Fibroblast of lung (primary cell): ENCODE measurements around the gene LRMDA. TPM values are rescaled to one million over a fixed set of nuclear protein-coding genes. Genes with fewer than 3 reads are reported as not detected.

ENCODE experiments used
- DNase-seq, 2 donors: peaks; one replicate each; pipeline versions ENCODE4 v3.0.0 to v3.0.0-alpha.2; 2010; ENCODE audit warnings: low read depth in 2 of 2
- H2AFZ ChIP-seq: 2 replicates; pipeline ENCODE4 v1.5.1; 2012; ENCODE audit warnings: low read length, control low read depth, inconsistent platforms
- H3K27ac ChIP-seq: 2 replicates; pipeline ENCODE4 v1.5.1; 2011; ENCODE audit warnings: low read length, control low read depth; ENCODE audit not compliant: insufficient read depth
- H3K27me3 ChIP-seq: 2 replicates; pipeline ENCODE4 v1.5.1; 2011; ENCODE audit warnings: mild to moderate bottlenecking, low read length; ENCODE audit not compliant: control insufficient read depth, insufficient read depth
- H3K36me3 ChIP-seq: 2 replicates; pipeline ENCODE4 v1.5.1; 2011; ENCODE audit warnings: low read length; ENCODE audit not compliant: control insufficient read depth, insufficient read depth
- H3K4me1 ChIP-seq: 2 replicates; pipeline ENCODE4 v1.5.1; 2011; ENCODE audit warnings: low read length; ENCODE audit not compliant: control insufficient read depth, insufficient read depth; ENCODE audit errors: extremely low read depth
- H3K4me2 ChIP-seq: 2 replicates; pipeline ENCODE4 v1.5.1; 2011; ENCODE audit warnings: low read length, control low read depth; ENCODE audit not compliant: insufficient read depth; ENCODE audit errors: extremely low read depth
- H3K4me3 ChIP-seq, 4 experiments: fragments of 200-600 bp in 1 of 4; sonication (generic) in 1 of 4; replicated peaks in 1 of 4; 2 replicates each; pipeline ENCODE4 v1.5.1; 2011 to 2016; ENCODE audit warnings: low read length in 4 of 4, low read depth in 3 of 4, mild to moderate bottlenecking in 3 of 4, control low read depth in 2 of 4, inconsistent platforms in 1 of 4, mixed read lengths in 1 of 4; ENCODE audit not compliant: insufficient read depth in 1 of 4; ENCODE audit errors: control extremely low read depth in 1 of 4
- H3K79me2 ChIP-seq: 2 replicates; pipeline ENCODE4 v1.5.1; 2012; ENCODE audit warnings: mild to moderate bottlenecking, low read length, inconsistent platforms; ENCODE audit not compliant: control insufficient read depth, insufficient read depth
- H3K9ac ChIP-seq: 2 replicates; pipeline ENCODE4 v1.5.1; 2011; ENCODE audit warnings: mild to moderate bottlenecking, low read length, control low read depth; ENCODE audit not compliant: insufficient read depth
- H3K9me3 ChIP-seq: 2 replicates; pipeline ENCODE4 v1.5.1; 2012; ENCODE audit warnings: low read depth, low read length; ENCODE audit not compliant: control insufficient read depth, insufficient read depth
- H4K20me1 ChIP-seq: 2 replicates; pipeline ENCODE4 v1.5.1; 2011; ENCODE audit warnings: low read length; ENCODE audit not compliant: control insufficient read depth, insufficient read depth; ENCODE audit errors: extremely low read depth
- EZH2 ChIP-seq: IDR thresholded peaks from 2 replicates; pipeline ENCODE4 v1.5.1; 2012; ENCODE audit warnings: low read length, control low read depth, mild to moderate bottlenecking; ENCODE audit errors: missing control alignments
- polyA plus RNA-seq, 2 donors: library from polyadenylated mRNA; depleted of rRNA in 1 of 2; stranded (reverse) in 1 of 2; unstranded in 1 of 2; fragments of >200 nt; gene quantifications; 2 replicates each; pipeline ENCODE4 v1.2.1, GENCODE V29; 2011 to 2012; ENCODE audit warnings: missing spikeins in 1 of 2
- total RNA-seq: library from RNA; depleted of rRNA; stranded (reverse); fragments of >200 nt; gene quantifications from 2 replicates; pipeline ENCODE4 v1.2.1, GENCODE V29; 2014
- TF ChIP-seq, protein P1 (sequence below), 2 donors: IDR thresholded peaks in 1 of 2; conservative IDR thresholded peaks in 1 of 2; 1 replicate in 1 of 2; 2 replicates in 1 of 2; pipeline ENCODE4 v1.5.1; 2011 to 2012; ENCODE audit warnings: low read length in 2 of 2, control low read depth in 1 of 2, inconsistent platforms in 1 of 2, low read depth in 1 of 2, mild to moderate bottlenecking in 1 of 2

LRMDA gene
- total and polyA plus RNA-seq, 2 donors (not counting 1 experiment from before 2014, with no cell fraction given): 1.7 to 2.0 TPM

DNA sequence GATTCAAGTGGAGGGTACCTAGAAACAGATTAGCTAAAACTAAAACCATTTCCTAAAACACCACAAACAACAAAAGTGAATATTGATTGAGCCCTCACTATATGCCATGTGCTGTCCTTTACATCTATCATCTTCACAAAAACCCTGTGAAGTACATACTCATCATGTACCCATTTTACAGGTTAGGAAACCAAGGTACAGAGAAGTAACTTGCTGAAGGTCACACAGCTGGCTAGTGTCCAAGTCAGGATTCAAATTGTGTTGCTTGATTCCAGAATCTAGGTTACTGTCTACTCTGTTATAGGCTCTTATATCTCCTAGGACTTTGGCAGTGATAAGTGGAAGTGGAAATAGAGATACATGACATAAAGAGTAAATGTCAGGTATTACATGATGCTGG lies 463.8 kb downstream of the LRMDA start:
- TF ChIP-seq, protein P1, sequence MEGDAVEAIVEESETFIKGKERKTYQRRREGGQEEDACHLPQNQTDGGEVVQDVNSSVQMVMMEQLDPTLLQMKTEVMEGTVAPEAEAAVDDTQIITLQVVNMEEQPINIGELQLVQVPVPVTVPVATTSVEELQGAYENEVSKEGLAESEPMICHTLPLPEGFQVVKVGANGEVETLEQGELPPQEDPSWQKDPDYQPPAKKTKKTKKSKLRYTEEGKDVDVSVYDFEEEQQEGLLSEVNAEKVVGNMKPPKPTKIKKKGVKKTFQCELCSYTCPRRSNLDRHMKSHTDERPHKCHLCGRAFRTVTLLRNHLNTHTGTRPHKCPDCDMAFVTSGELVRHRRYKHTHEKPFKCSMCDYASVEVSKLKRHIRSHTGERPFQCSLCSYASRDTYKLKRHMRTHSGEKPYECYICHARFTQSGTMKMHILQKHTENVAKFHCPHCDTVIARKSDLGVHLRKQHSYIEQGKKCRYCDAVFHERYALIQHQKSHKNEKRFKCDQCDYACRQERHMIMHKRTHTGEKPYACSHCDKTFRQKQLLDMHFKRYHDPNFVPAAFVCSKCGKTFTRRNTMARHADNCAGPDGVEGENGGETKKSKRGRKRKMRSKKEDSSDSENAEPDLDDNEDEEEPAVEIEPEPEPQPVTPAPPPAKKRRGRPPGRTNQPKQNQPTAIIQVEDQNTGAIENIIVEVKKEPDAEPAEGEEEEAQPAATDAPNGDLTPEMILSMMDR (conservative IDR thresholded peaks at IDR 0.05 in 1 of 2, IDR thresholded peaks at IDR 0.05 in 1 of 2; ENCODE audit: low read depth in 1 of 2, low read length in 2 of 2): no peak
- TF ChIP-seq EZH2: no peak
- H3K27me3 ChIP-seq: no peaks in the 10 kb centered on the region
- H3K36me3 ChIP-seq: no peaks in the 10 kb centered on the region
- no peak overlapping the region for H3K27ac ChIP-seq
- no peaks in the 10 kb centered on the region for H3K9me3 ChIP-seq
- no peaks in the 10 kb centered on the region for H3K79me2 ChIP-seq
- DNase-seq: no peak
- H3K4me3 ChIP-seq: no peak overlapping the region
- H4K20me1 ChIP-seq: no peaks in the 10 kb centered on the region
- H3K4me1 ChIP-seq: no peaks in the 10 kb centered on the region
- no peak overlapping the region for H3K4me2 ChIP-seq
- no peak overlapping the region for H2AFZ ChIP-seq
- H3K9ac ChIP-seq: no peak overlapping the region

DNA sequence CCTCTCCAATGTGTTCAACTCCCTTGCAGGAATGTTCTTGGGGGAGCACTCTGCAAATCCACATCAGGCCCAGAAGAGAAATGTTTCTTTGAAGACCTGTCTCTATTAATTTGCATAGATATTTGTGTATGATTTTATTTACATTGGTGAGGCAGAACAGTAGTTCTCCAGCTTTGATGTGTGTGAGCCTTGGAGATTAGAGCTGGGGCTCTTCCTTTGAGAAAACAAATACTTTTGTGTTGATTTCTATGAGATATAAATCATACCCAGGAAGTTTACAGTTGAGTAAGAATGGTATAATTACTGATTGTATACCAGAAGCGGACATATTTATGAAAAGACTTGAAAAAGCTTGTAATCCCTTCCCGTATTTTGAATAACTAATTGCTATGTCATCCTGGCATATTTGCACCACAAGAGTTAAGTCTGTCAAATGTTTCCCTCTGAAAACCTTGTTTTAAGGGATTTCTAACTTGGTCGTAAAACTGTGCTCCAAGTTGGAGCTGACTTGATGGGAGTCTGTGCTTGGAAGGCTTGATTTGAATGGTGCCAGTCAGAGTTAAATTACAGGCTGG lies 468.5 kb downstream of the LRMDA start:
- Histone ChIP-seq H3K9me3 (no peaks in the 10 kb centered on the region), H3K36me3 (no peaks in the 10 kb centered on the region), H3K27me3 (no peaks in the 10 kb centered on the region), H3K4me1 (no peaks in the 10 kb centered on the region), H3K79me2 (no peaks in the 10 kb centered on the region), H4K20me1 (no peaks in the 10 kb centered on the region), H3K27ac (no peak overlapping the region), H2AFZ (no peak overlapping the region), H3K4me3 (no peak overlapping the region), H3K4me2 (no peak overlapping the region), H3K9ac (no peak overlapping the region)
- DNase-seq: no peak
- no peak for TF ChIP-seq EZH2
- TF ChIP-seq, protein P1 (conservative IDR thresholded peaks at IDR 0.05 in 1 of 2, IDR thresholded peaks at IDR 0.05 in 1 of 2; ENCODE audit: low read depth in 1 of 2, low read length in 2 of 2): no peak

DNA sequence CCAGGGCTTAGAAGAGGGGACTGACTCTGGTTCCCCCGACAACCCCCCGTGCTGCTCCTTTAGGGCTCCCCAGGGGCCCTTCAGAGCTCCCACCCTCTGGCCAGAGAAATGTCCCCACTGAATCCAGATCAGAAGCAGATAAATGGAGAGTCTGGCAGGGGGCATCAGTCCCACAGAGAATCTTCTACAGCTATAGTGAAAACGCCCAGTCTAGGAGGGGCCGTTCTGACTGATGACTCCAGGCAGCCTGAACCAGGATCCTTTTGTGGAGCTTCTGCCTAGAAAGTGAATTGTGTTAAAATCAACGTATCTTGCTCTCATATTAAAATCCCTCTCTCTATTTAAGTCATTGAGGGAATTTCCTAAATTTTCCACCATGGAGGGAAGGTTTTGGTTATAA lies 471.4 kb downstream of the LRMDA start:
- H3K27me3 ChIP-seq: no peaks in the 10 kb centered on the region

More for the DNA sequence above, 471.4 kb downstream of the LRMDA start:
- H3K4me1 ChIP-seq: no peaks in the 10 kb centered on the region
- H3K27ac ChIP-seq: no peak overlapping the region
- H3K36me3 ChIP-seq: no peaks in the 10 kb centered on the region
- H3K4me3 ChIP-seq: no peak overlapping the region
- H3K9ac ChIP-seq: no peak overlapping the region
- H2AFZ ChIP-seq: no peak overlapping the region
- no peaks in the 10 kb centered on the region for H3K79me2 ChIP-seq
- H3K4me2 ChIP-seq: no peak overlapping the region
- no peaks in the 10 kb centered on the region for H3K9me3 ChIP-seq
- TF ChIP-seq, protein P1 (conservative IDR thresholded peaks at IDR 0.05 in 1 of 2, IDR thresholded peaks at IDR 0.05 in 1 of 2; ENCODE audit: low read depth in 1 of 2, low read length in 2 of 2): no peak
- TF ChIP-seq EZH2: no peak
- H4K20me1 ChIP-seq: no peaks in the 10 kb centered on the region
- no peak for DNase-seq
